Measurements from ENCODE around the gene FOXI1.

GRCh38 chr5:170143091-170143490 lies 37.4 kb downstream of the FOXI1 start:
- TF ChIP-seq GATA3 (IDR thresholded peaks at IDR 0.05; ENCODE audit: low read depth, low read length) = no peak
- TF ChIP-seq GATA2 (IDR thresholded peaks at IDR 0.05; ENCODE audit: low read depth, low read length) = no peak
